Right lobe of liver (tissue), 6 donors: ENCODE data around the gene SIK2. TPM values are rescaled to one million over a fixed set of nuclear protein-coding genes. Genes with fewer than 3 reads are reported as not detected.
A peak's percentile ranks its signal among the peaks of the same experiment; 100 is the strongest.

Experiments
- ATAC-seq, 4 donors: fragments of 200-7000 bp; cut with Tn5 transposase; one replicate each; pipeline ENCODE4 v1.9.1; 2020; ENCODE audit warnings: mild to moderate bottlenecking in 4 of 4, moderate library complexity in 4 of 4
- DNase-seq, 3 donors: peaks; one replicate each; pipeline ENCODE4 v3.0.0-alpha.2; 2020
- H3K27ac ChIP-seq, 3 donors: fragments of 200-600 bp; one replicate each; pipeline ENCODE4 v1.8.0; 2022
- H3K27me3 ChIP-seq, 2 donors: fragments of 200-600 bp; one replicate each; pipeline ENCODE4 v1.8.0; 2022
- H3K36me3 ChIP-seq, 4 donors: fragments of 200-600 bp; sonication (generic) in 1 of 4; one replicate each; pipeline versions ENCODE4 v1.5.1 to v1.8.0; 2017 to 2022; ENCODE audit warnings: control low read depth in 1 of 4
- H3K4me1 ChIP-seq, 4 donors: fragments of 200-600 bp; sonication (generic) in 1 of 4; one replicate each; pipeline versions ENCODE4 v1.5.1 to v1.8.0; 2017 to 2022; ENCODE audit warnings: control low read depth in 1 of 4
- H3K4me3 ChIP-seq, 3 donors: fragments of 200-600 bp; one replicate each; pipeline ENCODE4 v1.8.0; 2022
- H3K9me3 ChIP-seq, 4 donors: fragments of 200-600 bp; sonication (generic) in 1 of 4; one replicate each; pipeline versions ENCODE4 v1.5.1 to v1.8.0; 2017 to 2022; ENCODE audit warnings: control low read depth in 1 of 4
- POLR2A ChIP-seq: fragments of 450-650 bp; IDR thresholded peaks from one replicate; pipeline ENCODE4 v1.6.1; 2017; ENCODE audit warnings: antibody characterized with exemption, mild to moderate bottlenecking
- WGBS: methylation state at CpG from one replicate; pipeline ENCODE4 v1.1.6; 2018; ENCODE audit warnings: low coverage, low lambda C conversion rate; ENCODE audit not compliant: insufficient coverage; ENCODE audit errors: missing lambda C conversion rate; 5-methylcytosine and 5-hydroxymethylcytosine counted together
- intact Hi-C, 2 donors: fragments of 100-400 bp; cut with DNase I; formaldehyde crosslinking; loops; one replicate each; pipeline versions ENCODE4 v1.11.2 to v1.14.1; 2022
- total RNA-seq, 6 experiments: library from RNA; depleted of rRNA in 2 of 6; stranded (reverse); fragments of >200 nt in 2 of 6; fragmentation: NEBNext Ultra II Directional in 3 of 6; extraction: Animal tissue kit (Norgen Biotek cat#: 25700) in 3 of 6; gene quantifications; one replicate each; pipeline versions ENCODE4 v1.1.0 to v1.2.4, GENCODE V29; 2016 to 2023
- TF ChIP-seq, protein P1 (sequence below), 4 donors: fragments of 200-600 bp in 3 of 4; fragments of 450-650 bp in 1 of 4; IDR thresholded peaks; one replicate each; pipeline versions ENCODE4 v1.5.1 to v1.8.0; 2016 to 2022; ENCODE audit warnings: antibody characterized with exemption in 4 of 4, mild to moderate bottlenecking in 2 of 4
- donor health status: DM: no; HTN: yes; CAD: no.
- donor health status: DM: no; HTN: no; CAD: no.
- donor health status: DM: no; HTN: no; CAD: no.
- donor health status: DM: no; HTN: yes; CAD: no.
- donor health status: DM: no; HTN: yes; CAD: no.

The SIK2 gene
- total RNA-seq, 6 experiments from 2014 or later, result 15.4 to 39.5 (median 26.4) TPM

DNA sequence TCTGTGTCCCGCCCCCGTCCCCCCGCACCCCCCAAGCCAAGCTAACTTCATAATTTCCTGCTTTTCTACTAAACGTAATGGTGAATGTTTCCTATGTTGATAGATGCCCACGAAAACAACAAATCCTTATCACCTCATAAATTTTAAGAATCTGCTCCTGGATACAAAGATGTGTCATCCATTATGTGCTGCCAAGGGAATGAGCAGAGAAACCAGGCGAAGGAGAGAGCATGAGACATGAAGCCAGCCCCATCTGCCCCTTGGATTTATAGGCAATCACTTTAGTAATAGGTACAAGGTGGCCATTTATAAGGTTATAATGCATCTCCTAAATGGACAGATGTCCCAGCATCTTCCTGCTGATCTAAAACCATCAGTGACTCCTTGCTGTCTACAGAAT, 31.5 kb upstream of the SIK2 start:
- Histone ChIP-seq H3K4me1 (peaks cover 0 to 24% (median 3%) of the 10 kb centered on the region in 4 donors), H3K9me3 (no peaks in the 10 kb centered on the region), H3K27me3 (no peaks in the 10 kb centered on the region), H3K36me3 (no peaks in the 10 kb centered on the region), H3K27ac (no peak overlapping the region), H3K4me3 (no peak overlapping the region)
- ATAC-seq, result no peak
- TF ChIP-seq POLR2A, result no peak
- TF ChIP-seq, protein P1, sequence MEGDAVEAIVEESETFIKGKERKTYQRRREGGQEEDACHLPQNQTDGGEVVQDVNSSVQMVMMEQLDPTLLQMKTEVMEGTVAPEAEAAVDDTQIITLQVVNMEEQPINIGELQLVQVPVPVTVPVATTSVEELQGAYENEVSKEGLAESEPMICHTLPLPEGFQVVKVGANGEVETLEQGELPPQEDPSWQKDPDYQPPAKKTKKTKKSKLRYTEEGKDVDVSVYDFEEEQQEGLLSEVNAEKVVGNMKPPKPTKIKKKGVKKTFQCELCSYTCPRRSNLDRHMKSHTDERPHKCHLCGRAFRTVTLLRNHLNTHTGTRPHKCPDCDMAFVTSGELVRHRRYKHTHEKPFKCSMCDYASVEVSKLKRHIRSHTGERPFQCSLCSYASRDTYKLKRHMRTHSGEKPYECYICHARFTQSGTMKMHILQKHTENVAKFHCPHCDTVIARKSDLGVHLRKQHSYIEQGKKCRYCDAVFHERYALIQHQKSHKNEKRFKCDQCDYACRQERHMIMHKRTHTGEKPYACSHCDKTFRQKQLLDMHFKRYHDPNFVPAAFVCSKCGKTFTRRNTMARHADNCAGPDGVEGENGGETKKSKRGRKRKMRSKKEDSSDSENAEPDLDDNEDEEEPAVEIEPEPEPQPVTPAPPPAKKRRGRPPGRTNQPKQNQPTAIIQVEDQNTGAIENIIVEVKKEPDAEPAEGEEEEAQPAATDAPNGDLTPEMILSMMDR (IDR thresholded peaks at IDR 0.05), result no peak
- intact Hi-C loops, result no loop called here
- WGBS, result 63% methylated on average over 6 of the region's 6 CpGs
- no peak for DNase-seq

DNA sequence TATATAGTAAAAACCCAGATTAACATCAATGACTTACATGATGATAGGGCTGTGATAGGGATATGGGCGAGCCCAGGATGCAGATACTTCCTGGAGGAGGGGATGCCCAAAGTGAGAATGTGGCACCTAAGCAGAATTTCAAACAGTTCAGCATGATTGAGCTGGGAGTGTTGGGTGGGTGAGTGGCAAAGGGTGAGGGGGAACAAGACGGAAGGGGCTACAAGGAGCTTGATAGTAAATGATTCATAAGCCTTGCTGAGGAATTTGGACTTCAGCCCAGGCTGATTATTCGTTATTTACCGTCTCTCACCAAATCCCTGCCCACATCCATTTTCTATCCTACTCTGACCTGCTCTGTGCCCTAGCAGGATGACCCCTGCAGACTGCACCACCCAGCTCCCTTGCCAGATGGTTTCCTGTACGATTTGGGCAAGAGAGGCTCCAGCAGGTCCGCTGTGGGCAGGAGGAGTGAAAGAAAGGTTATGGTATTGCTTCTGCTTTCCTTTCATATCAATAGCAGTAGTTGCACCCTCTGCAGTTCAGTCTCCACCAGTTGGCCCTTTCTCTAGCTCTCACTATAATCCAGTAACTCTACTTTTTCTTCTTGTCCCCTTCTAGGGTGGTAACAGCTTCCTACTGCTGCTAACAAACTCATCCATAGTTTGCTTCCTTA, 30.3 kb upstream of the SIK2 start:
- H3K27me3 ChIP-seq, result no peaks in the 10 kb centered on the region
- 25% methylated on average over 6 of the region's 6 CpGs for WGBS
- no peaks in the 10 kb centered on the region for H3K9me3 ChIP-seq
- no peak overlapping the region for H3K27ac ChIP-seq
- peaks cover 0 to 24% (median 3%) of the 10 kb centered on the region in 4 donors for H3K4me1 ChIP-seq
- TF ChIP-seq POLR2A, result no peak
- TF ChIP-seq, protein P1 (IDR thresholded peaks at IDR 0.05), result no peak
- no peak overlapping the region for H3K4me3 ChIP-seq
- ATAC-seq (peak; percentile 9 to 73 (median 24)), DNase-seq (no peak)
- H3K36me3 ChIP-seq, result no peaks in the 10 kb centered on the region
- intact Hi-C loops, result no loop called here

DNA sequence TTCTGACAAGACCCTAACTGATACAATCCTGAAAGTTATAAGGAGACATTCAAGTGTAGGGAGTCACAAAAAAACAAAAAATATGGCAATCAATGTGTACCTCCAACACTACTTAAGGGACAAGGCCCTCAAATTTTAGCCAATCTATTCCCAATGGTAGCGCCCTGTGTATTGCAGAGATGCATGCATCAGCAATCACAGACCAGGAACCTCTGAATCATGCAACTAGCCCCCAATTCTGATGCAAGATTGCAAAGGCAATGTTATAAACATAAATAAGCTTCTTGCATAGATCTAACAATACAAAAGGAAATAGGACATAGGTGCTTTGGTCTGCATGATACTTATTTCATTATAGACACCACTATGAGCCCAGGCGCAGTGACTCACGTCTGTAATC, 29.7 kb upstream of the SIK2 start:
- DNase-seq (no peak), ATAC-seq (no peak)
- Histone ChIP-seq H3K27me3 (no peaks in the 10 kb centered on the region), H3K27ac (no peak overlapping the region), H3K4me3 (no peak overlapping the region), H3K36me3 (no peaks in the 10 kb centered on the region), H3K4me1 (peaks cover 0 to 24% (median 3%) of the 10 kb centered on the region in 4 donors), H3K9me3 (no peaks in the 10 kb centered on the region)
- WGBS, result 100% methylated on average over 1 of the region's 3 CpGs
- intact Hi-C loops, result no loop called here
- no peak for TF ChIP-seq POLR2A
- TF ChIP-seq, protein P1 (IDR thresholded peaks at IDR 0.05), result no peak

DNA sequence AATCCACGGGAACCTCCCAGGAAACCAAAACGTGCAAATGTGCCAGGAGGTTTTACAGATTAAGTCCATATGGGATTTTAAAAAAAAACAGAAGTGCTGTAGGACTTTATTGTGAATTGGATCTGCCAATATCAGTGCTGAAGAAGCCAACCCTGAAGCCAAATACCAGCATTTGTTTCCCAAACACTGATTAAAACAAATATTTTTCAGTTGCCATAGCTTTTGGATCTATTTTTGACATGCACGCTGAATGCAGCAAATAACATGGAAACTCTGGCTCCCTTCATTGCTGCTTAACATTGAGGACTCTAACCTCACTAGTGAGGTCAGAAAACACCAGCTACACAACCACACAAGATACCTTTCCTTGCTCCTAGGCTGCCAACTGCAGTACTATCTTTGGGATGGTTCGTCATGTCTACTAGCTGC, 28.4 kb upstream of the SIK2 start:
- WGBS, result 21% methylated on average over 4 of the region's 4 CpGs
- peak; percentile 63 to 88 (median 83) for ATAC-seq
- H3K27ac ChIP-seq, result peak overlapping the region in 2 of 3 donors; percentile 24 to 54
- intact Hi-C loops, result no loop called here
- no peak overlapping the region for H3K4me3 ChIP-seq
- H3K36me3 ChIP-seq, result no peaks in the 10 kb centered on the region
- H3K27me3 ChIP-seq, result no peaks in the 10 kb centered on the region
- TF ChIP-seq, protein P1 (IDR thresholded peaks at IDR 0.05), result no peak
- TF ChIP-seq POLR2A, result no peak
- no peaks in the 10 kb centered on the region for H3K9me3 ChIP-seq
- no peak for DNase-seq
- H3K4me1 ChIP-seq, result peaks cover 0 to 24% (median 3%) of the 10 kb centered on the region in 4 donors
